ENCODE data around the gene PPP2R2B. TPM values are rescaled to one million over a fixed set of nuclear protein-coding genes. Genes with fewer than 3 reads are reported as not detected.

PPP2R2B gene
- polyA plus RNA-seq, 3 donors, result 0.08 TPM; not detected in 2

- intact Hi-C loops (cut with micrococcal nuclease), result no loop called here
- peak overlapping the region; percentile 10 for H3K9ac ChIP-seq (ENCODE audit: insufficient read depth, low read length, poor library complexity, severe bottlenecking)
- no peak overlapping the region for H2AFZ ChIP-seq (ENCODE audit: insufficient read depth, low read depth, low read length, poor library complexity, severe bottlenecking)
- no peak overlapping the region for H3K27ac ChIP-seq (ENCODE audit: low read depth in 1 of 2, low read length in 2 of 2)
- no peak overlapping the region for H3K27ac Mint-ChIP-seq
- H3K4me1 Mint-ChIP-seq, result peaks cover 17% of the 10 kb centered on the region
- DNase-seq, result no peak
- H4K20me1 ChIP-seq (ENCODE audit: insufficient read depth, low read length), result no peaks in the 10 kb centered on the region
- 40% methylated on average over 2 of the region's 6 CpGs for WGBS (ENCODE audit: insufficient coverage)
- H3K4me3 ChIP-seq (replicated peaks in 1 of 3; ENCODE audit: low read depth in 2 of 3, low read length in 3 of 3), result no peak overlapping the region
- no peaks in the 10 kb centered on the region for H3K9me3 Mint-ChIP-seq
- no peaks in the 10 kb centered on the region for H3K9me3 ChIP-seq (replicated peaks in 1 of 2; ENCODE audit: control insufficient read depth in 1 of 2, insufficient read depth in 1 of 2, low read length in 2 of 2)
- H3K4me3 Mint-ChIP-seq, result no peak overlapping the region
- no peak overlapping the region for H3K4me2 ChIP-seq (replicated peaks; ENCODE audit: extremely low read depth, low read length, poor library complexity, severe bottlenecking)
- TF ChIP-seq CTCF (IDR thresholded peaks at IDR 0.05), result no peak
- no peaks in the 10 kb centered on the region for H3K79me2 ChIP-seq (ENCODE audit: insufficient read depth, low read length)
- H3K4me1 ChIP-seq (ENCODE audit: control insufficient read depth in 1 of 2, insufficient read depth in 2 of 2, low read length in 2 of 2), result peaks cover 19 to 20% of the 10 kb centered on the region in 2 donors
- H3K36me3 ChIP-seq (replicated peaks in 1 of 2; ENCODE audit: control insufficient read depth in 1 of 2, insufficient read depth in 2 of 2, low read length in 2 of 2), result no peaks in the 10 kb centered on the region
- no peaks in the 10 kb centered on the region for H3K36me3 Mint-ChIP-seq
- H3K27me3 ChIP-seq (ENCODE audit: control insufficient read depth in 2 of 2, insufficient read depth in 2 of 2, low read length in 2 of 2), result no peaks in the 10 kb centered on the region
- H3K27me3 Mint-ChIP-seq (ENCODE audit: low read depth in 3 of 3), result no peaks in the 10 kb centered on the region
These were observed 178.7 kb downstream of the PPP2R2B start for GRCh38 chr5:146699664-146700418.

DNA sequence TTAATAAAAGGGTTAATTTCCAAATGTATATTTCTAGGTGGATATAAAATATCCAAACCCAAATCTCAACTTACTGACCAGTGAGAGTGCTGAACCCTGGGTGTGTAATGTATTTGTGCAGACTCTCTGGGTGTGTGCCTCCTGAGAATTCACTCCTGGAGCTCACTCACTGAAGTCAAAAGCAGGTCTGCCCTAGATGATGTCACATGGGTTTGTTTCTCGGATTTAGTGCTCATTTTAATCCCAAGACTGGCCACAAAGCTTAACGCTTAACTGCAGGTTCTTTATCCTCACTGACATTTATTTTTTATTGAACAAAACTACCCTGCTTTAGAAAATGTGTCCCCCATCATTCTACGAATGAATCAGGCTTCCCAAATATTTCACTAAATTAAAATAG, 179.4 kb downstream of the PPP2R2B start:
- 40% methylated on average over 1 of the region's 3 CpGs for WGBS (ENCODE audit: insufficient coverage)
- no peaks in the 10 kb centered on the region for H3K27me3 Mint-ChIP-seq (ENCODE audit: low read depth in 3 of 3)
- no peak overlapping the region for H3K9ac ChIP-seq (ENCODE audit: insufficient read depth, low read length, poor library complexity, severe bottlenecking)
- no peaks in the 10 kb centered on the region for H3K79me2 ChIP-seq (ENCODE audit: insufficient read depth, low read length)
- no peaks in the 10 kb centered on the region for H3K27me3 ChIP-seq (ENCODE audit: control insufficient read depth in 2 of 2, insufficient read depth in 2 of 2, low read length in 2 of 2)
- peaks cover 17% of the 10 kb centered on the region for H3K4me1 Mint-ChIP-seq
- no peak overlapping the region for H3K4me3 ChIP-seq (replicated peaks in 1 of 3; ENCODE audit: low read depth in 2 of 3, low read length in 3 of 3)
- no peak for DNase-seq
- intact Hi-C loops (cut with micrococcal nuclease), result no loop called here
- H3K4me3 Mint-ChIP-seq, result no peak overlapping the region
- H3K27ac Mint-ChIP-seq, result peak overlapping the region in 1 of 7 donors; percentile 41
- TF ChIP-seq CTCF (IDR thresholded peaks at IDR 0.05), result no peak
- H3K36me3 Mint-ChIP-seq, result no peaks in the 10 kb centered on the region
- no peaks in the 10 kb centered on the region for H3K9me3 Mint-ChIP-seq
- no peak overlapping the region for H2AFZ ChIP-seq (ENCODE audit: insufficient read depth, low read depth, low read length, poor library complexity, severe bottlenecking)
- H3K27ac ChIP-seq (ENCODE audit: low read depth in 1 of 2, low read length in 2 of 2), result peak overlapping the region in 1 of 2 donors; percentile 17
- no peaks in the 10 kb centered on the region for H3K36me3 ChIP-seq (replicated peaks in 1 of 2; ENCODE audit: control insufficient read depth in 1 of 2, insufficient read depth in 2 of 2, low read length in 2 of 2)
- H4K20me1 ChIP-seq (ENCODE audit: insufficient read depth, low read length), result no peaks in the 10 kb centered on the region
- H3K4me1 ChIP-seq (ENCODE audit: control insufficient read depth in 1 of 2, insufficient read depth in 2 of 2, low read length in 2 of 2), result peaks cover 19 to 20% of the 10 kb centered on the region in 2 donors
- H3K4me2 ChIP-seq (replicated peaks; ENCODE audit: extremely low read depth, low read length, poor library complexity, severe bottlenecking), result peak overlapping the region; percentile 14
- H3K9me3 ChIP-seq (replicated peaks in 1 of 2; ENCODE audit: control insufficient read depth in 1 of 2, insufficient read depth in 1 of 2, low read length in 2 of 2), result no peaks in the 10 kb centered on the region
